HG03060 (cell line): ENCODE results near the gene PHPT1.

ENCODE experiments used
- ATAC-seq: cut with Tn5 transposase; IDR thresholded peaks from one replicate; pipeline ENCODE4 v1.9.1; 2021; ENCODE audit warnings: low read depth, moderate number of reproducible peaks; ENCODE audit not compliant: unreplicated experiment

PHPT1 gene

DNA sequence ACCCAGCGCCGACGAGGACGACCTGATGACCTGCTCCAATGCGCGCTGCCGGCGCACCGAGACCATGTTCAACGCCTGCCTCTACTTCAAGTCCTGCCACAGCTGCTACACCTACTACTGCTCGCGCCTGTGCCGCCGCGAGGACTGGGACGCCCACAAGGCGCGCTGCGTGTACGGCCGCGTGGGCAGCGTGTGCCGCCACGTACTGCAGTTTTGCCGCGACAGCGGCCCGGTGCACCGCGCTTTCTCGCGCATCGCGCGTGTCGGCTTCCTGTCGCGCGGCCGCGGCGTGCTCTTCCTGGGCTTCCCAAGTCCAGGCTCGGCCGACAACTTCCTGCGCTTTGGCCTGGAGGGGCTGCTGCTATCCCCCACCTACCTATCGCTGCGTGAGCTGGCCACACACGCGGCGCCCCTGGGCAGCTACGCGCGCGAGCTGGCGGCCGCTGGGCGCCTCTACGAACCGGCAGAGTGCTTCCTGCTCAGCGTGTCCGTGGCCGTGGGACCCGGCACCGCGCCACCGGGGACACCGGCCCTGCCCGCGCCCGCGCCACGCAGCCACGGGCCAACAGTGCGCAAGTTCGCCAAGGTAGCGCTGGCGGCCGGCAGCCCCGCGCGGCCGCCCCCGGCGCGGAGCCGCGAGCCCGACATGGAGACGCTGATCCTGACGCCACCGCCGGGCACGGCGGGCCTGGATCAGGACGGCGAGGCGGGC lies 2.7 kb upstream of the PHPT1 start:
- no peak for ATAC-seq

DNA sequence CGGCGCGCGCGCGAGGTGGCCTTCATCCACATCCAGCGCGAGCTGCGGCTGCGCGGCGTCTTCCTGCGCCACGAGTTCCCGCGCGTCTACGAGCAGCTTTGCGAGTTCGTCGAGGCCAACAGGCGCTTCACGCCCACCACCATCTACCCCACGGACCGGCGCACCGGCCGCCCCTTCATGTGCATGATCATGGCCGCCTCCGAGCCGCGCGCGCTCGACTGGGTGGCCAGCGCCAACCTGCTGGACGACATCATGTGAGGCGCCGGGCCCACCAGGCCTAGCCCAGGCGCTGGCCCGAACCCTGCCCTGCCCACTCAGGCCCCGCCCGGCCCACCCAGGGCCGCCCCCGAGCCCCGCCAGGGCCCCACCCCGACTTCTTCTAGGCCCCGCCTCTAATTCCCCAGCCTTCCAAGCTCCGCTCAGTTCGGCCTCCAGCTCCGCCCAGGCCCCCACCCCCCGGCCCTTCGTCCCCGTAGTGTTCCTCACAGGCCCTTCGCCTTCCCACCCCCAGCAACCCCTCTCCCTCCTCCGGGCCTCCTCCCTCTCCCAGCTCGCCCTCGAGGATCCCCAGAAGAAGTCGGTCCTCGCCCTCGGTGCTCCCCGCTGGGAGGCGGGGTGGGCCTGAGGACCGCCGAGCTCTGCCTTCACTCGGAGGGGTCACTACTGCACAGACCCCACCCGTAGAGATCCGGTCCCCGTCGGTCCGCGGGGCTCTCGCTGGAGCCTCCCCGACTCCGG lies 2.0 kb upstream of the PHPT1 start:
- ATAC-seq: no peak

DNA sequence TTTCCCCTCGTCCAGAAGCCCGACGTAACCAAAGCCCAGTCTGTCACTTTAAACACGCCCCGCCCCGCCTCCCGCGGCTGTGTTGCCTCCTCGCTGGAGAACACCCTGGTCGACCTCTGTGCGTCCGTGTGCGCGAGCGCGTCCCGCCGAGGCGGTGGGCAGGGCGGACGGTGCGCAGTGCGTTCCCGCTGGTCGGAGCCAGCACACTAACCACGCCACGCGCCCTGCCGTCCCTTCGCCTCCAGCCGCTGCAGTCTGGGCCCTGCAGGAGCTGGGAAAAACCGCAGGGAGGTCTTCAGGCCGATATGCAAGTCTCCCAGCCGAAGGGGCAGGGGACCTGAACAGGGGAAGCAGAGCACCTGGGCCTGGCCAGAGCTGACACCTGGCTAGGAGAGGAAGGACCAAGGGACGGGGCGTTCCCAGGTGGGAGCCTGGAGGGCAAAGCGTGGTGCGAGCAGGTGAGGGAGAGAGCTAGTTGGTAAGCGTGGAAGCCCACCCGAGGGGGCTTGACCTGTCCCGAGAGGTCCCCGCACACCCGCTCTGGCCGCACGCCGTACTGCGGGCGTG lies 1.3 kb upstream of the PHPT1 start:
- no peak for ATAC-seq

DNA sequence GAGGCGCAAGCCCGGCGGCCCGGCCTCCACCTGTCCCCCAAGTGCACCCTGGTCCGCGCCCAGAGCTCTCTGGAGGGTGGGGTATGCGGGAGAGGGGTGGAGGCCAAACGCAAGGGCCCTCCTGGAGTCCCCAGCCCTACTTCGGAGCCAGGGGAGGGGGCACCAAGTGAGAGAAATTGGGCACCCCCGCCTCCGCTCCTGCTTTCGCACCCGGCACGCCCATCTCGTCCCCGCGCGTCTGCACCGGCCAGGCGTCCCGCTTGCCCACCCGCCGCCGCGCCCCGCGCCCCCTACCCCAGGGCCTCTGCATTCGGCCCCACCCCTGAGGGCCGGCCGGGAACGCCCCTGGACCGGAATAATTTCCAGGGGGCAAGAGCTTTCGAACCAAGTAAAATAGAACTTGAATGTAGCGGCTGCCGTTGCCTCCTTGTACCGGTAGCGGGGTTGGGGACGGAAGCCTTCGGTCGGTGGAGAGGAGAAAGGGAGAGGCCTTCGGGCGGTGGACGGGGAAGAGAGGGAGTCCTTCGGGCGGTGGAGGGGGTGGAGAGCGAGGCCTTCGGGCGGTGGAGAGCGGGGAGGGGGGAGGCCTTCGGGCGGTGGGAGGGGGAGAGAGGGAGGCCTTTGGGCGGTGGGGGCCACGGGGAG lies 694 bp upstream of the PHPT1 start:
- ATAC-seq: no peak

DNA sequence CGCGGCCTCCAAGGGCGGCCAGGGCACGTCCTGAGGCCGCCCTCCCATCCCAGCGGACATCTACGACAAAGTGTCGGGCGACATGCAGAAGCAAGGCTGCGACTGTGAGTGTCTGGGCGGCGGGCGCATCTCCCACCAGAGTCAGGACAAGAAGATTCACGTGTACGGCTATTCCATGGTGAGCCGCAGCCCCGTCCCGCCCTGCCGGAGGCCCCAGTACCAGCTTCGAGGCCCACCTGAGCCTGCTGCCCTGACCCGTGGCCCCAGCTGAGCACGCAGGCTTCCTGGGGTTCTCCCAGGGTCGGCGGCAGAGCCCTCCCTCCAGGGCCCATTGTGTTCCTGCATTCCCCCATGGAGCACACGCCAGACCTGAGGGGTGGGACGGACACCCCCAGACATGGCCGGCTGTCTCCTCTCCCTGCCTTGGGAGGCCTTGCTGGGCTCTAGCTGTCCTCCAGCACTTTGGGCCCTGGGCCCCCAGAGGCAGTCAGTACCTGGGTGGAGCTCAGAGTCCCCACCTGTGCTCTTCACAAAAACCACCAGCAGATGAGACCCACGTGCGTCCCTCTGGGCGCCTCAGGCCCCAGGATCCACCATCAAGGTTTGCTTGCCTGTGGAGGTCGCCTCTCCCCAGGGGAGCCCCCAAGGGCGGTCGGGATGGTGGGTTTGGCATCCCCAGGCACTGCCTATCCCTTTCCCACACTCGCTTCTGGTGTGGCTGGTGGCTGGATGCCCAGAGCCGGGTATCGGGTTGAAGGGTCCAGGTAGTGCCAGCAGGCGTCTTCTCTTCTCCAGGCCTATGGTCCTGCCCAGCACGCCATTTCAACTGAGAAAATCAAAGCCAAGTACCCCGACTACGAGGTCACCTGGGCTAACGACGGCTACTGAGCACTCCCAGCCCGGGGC lies 1.0 kb downstream of the PHPT1 start:
- no peak for ATAC-seq

DNA sequence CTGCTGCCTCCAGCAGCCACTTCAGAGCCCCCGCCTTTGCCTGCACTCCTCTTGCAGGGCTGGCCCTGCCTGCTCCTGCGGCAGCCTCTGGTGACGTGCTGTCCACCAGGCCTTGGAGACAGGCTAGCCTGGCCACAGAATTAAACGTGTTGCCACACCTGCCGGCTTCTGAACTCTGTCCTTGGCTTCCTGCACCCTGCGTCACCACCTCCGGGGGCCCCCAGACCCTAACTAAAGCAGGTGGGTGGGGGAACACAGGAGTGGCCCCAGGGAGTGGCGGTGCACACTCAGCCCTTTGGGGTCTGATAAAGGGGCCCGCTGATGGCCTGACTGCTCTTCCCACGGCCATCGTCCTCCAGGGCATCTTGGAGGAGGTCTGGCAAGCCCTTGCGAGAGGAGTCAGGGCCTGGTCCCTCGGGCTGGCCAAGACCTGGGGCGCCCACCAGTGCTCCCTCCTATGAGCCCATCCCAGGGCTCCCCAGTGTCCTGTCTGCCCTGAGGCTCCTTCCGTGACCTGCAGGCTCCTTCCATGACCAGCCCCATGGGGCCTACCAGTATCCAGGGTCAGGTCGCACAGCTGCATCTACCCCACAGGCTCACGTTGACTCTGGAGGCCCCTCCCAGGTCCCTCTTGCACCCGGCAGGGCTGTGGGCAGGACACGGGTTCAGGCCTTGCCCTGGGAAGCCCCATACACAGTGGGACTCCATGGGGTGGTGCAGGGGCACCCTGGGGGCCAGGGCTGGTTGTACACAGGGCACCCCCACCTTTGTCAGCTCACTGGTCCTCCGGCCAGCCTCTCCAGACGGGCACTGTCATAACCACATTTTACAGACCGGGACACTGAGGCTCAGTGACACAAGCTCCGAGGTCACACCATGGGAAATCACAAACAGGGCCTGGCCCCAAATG lies 1.9 kb downstream of the PHPT1 start:
- ATAC-seq: no peak

DNA sequence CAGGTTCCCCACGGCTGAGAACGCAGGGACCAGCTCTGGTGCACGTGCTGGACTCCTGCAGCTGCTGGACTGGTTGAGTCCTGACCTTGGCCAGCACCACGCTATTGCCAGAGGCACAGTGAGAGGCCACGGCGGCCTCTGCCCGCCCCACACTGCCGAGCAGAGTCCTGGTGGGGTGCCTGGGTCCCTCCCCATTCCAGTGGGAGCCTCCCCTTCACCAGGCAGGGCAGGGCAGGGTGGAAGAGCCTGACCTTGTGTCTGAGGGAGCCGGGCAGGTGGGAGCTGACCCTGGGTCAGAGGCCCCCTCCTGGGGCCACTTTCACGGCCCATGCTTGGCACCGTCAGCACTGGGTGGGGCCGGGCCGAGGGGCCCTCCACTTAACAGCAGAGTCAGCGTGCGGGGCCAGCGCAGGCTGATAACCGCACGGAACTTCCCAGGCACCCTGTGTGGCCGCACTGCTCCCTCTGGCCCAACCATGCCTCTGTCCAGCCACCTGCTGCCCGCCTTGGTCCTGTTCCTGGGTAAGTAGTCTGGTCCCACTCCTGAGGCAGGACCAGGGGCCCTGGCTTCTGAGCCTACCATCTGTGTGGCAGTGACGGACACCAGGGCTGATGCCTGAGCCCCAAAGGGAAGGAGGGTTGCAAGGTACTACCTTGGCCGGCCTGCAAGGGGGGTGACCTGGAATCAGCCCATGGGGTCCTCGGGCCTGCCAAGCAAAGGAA lies 2.9 kb downstream of the PHPT1 start, which contains the start of gene MAMDC4:
TSS of gene MAMDC4 (plus strand) at position 406 of the 723 bp plus-strand sequence. CDS start at position 477, 71 bp downstream.
- no peak for ATAC-seq

DNA sequence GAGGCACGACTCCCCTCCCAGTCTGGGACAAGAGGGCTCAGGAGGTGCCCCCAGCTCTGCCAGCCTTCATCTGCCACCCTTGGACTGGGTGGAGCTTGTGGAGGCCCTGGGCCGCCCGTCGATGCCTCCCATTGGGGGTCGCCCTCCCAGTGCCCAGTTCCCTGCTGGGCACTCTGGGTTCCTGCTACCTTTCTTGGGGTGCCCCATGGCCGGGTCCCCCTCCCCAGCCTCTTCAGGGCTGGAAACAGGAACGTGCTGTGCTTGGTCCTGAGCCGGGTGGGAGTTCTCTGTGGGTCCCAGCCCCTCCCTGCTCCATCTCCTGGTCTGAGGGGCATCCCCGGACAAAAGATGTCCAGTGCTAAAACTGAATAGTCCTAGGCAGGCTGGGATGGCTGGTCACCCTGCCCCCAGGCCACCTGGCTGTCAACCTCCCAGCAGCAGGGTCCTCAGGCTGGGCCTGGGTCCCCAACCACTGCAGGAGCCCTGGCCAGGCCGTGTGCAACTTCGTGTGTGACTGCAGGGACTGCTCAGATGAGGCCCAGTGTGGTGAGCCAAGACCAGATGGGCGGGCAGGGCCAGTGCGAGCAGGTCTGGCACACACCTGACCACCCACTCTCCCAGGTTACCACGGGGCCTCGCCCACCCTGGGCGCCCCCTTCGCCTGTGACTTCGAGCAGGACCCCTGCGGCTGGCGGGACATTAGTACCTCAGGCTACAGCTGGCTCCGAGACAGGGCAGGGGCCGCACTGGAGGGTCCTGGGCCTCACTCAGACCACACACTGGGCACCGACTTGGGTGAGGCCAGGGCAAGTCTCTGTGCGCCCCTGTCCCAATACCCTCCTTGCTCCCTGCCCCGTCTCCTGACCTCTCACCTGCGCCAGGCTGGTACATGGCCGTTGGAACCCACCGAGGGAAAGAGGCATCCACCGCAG lies 3.7 kb downstream of the PHPT1 start:
- no peak for ATAC-seq

DNA sequence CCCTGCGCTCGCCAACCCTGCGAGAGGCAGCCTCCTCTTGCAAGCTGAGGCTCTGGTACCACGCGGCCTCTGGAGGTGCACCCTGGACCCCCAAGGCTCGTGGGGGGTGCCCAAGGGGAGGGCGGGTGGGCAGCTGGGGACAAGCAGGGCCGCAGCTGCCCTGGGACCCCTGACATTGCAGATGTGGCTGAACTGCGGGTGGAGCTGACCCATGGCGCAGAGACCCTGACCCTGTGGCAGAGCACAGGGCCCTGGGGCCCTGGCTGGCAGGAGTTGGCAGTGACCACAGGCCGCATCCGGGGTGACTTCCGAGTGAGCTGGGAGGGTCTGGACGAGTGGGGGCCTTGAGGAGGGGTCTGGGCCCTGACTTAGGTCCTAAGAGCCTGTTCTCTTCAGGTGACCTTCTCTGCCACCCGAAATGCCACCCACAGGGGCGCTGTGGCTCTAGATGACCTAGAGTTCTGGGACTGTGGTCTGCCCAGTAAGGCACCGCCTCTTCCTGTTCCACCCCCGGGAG lies 4.4 kb downstream of the PHPT1 start:
- no peak for ATAC-seq

DNA sequence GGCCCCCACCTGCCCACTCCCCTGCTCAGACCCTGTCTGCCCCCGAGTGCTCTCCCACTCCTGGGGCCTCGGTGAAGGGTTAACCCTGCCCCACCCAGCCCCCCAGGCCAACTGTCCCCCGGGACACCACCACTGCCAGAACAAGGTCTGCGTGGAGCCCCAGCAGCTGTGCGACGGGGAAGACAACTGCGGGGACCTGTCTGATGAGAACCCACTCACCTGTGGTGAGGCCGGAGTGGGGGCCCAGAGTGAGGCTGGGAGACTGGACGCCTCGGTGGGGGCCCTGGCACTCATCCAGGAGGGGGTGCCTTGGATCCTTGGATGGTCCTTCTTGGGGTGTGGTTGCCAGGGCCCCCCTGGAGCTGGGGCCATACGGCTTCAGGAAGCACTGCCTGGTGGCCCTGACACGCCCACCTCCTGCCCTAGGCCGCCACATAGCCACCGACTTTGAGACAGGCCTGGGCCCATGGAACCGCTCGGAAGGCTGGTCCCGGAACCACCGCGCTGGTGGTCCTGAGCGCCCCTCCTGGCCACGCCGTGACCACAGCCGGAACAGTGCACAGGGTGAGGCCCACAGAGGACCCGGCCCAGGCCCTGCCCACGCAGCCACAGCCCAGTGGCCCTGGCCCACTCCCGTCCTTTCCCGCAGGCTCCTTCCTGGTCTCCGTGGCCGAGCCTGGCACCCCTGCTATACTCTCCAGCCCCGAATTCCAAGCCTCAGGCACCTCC lies 5.1 kb downstream of the PHPT1 start:
- ATAC-seq: no peak

DNA sequence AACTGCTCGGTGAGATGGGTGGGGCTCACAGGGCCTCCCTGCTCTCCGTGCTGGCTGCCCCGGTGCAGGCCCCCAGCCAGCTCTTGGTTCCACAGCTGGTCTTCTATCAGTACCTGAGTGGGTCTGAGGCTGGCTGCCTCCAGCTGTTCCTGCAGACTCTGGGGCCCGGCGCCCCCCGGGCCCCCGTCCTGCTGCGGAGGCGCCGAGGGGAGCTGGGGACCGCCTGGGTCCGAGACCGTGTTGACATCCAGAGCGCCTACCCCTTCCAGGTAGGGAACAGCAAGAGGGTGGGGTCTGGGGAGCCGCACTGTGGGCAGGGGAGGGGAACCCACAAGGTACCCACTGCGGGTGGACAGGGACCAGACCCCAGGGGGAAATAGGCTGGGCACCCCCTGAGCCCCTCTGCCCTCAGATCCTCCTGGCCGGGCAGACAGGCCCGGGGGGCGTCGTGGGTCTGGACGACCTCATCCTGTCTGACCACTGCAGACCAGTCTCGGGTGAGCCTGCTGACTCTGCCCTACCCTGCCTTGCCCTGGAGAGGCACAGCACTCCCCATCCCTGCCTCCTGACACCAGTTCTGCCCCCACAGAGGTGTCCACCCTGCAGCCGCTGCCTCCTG lies 5.7 kb downstream of the PHPT1 start:
- no peak for ATAC-seq

DNA sequence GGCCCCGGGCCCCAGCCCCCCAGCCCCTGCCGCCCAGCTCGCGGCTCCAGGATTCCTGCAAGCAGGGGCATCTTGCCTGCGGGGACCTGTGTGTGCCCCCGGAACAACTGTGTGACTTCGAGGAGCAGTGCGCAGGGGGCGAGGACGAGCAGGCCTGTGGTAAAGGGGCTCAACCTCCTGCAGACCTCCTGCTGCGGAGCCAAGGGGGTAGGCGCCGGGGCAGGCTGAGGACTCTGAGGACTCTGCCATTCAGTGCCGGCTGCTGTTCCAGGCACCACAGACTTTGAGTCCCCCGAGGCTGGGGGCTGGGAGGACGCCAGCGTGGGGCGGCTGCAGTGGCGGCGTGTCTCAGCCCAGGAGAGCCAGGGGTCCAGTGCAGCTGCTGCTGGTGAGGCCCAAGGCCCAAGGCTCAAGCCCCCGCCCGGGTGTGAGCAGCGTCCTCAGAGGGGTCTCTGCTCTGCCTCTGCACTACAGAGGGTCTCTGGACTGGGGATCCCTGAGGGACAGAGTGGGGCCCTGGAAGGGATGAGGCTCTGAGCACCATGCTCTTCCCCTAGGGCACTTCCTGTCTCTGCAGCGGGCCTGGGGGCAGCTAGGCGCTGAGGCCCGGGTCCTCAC lies 6.4 kb downstream of the PHPT1 start:
- no peak for ATAC-seq

DNA sequence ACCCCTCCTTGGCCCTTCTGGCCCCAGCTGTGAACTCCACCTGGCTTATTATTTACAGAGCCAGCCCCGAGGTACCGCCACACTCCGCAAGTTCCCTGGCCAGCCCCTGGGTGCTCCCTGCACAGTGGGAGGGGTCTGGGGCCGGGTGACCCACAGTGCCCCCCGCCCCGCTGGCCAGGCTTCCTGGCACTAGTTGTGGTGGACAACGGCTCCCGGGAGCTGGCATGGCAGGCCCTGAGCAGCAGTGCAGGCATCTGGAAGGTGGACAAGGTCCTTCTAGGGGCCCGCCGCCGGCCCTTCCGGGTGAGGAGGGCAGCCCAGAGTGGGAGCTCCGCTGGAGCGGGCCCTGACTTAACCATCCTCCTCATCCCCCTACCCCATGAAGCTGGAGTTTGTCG lies 6.9 kb downstream of the PHPT1 start:
- ATAC-seq: no peak

DNA sequence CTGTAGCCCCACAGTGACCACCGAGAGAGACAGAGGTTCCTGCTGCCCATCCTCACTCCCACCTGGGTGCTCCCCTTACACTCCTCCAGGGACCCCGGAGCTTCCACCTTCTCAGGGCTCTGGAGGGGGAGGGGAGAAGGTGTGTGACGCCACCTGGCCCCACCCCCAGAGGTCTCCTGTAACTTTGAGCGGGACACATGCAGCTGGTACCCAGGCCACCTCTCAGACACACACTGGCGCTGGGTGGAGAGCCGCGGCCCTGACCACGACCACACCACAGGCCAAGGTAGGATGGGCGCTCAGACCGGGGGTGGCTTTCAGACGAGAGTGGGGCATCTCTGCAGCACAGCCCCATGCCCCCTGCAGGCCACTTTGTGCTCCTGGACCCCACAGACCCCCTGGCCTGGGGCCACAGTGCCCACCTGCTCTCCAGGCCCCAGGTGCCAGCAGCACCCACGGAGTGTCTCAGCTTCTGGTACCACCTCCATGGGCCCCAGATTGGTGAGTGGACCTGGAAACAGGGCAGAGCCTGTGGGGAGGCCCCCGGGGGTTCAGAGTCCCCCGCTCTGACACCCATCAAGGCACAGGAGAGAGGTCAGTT lies 7.4 kb downstream of the PHPT1 start:
- no peak for ATAC-seq

DNA sequence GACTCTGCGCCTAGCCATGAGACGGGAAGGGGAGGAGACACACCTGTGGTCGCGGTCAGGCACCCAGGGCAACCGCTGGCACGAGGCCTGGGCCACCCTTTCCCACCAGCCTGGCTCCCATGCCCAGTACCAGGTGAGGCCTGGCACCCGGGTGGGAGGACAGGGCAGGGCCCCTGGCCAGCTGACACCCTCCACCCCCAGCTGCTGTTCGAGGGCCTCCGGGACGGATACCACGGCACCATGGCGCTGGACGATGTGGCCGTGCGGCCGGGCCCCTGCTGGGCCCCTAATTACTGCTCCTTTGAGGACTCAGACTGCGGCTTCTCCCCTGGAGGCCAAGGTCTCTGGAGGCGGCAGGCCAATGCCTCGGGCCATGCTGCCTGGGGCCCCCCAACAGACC lies 8.0 kb downstream of the PHPT1 start:
- ATAC-seq: no peak
